HepG2 (cell line): Measurements from ENCODE around the gene ATF3.

ENCODE experiments used
- GABPA ChIP-seq, 2 experiments: IDR thresholded peaks; 2 replicates each; pipeline ENCODE4 v1.6.1; 2011 to 2016; ENCODE audit warnings: low read depth in 2 of 2, low read length in 1 of 2, missing biosample characterization in 1 of 2, missing genetic modification characterization in 1 of 2
- NCOA1 ChIP-seq: sonication (generic); formaldehyde crosslinking; IDR thresholded peaks from 2 replicates; pipeline ENCODE4 v1.9.0; 2021; ENCODE audit warnings: missing genetic modification reagents
- PLRG1 ChIP-seq: fragments of 450-650 bp; conservative IDR thresholded peaks from 2 replicates; pipeline ENCODE4 v1.6.1; 2016
- ZSCAN22 ChIP-seq: sonication (generic); formaldehyde crosslinking; IDR thresholded peaks from 2 replicates; pipeline ENCODE4 v1.4.0; 2020; ENCODE audit warnings: mild to moderate bottlenecking, missing genetic modification reagents

- TF ChIP-seq ZSCAN22 (CRISPR knock-in tag) (no peak), NCOA1 (CRISPR knock-in tag) (no peak), PLRG1 (no peak), GABPA (IDR thresholded peaks at IDR 0.05; ENCODE audit: low read depth, low read length) (no peak), GABPA (CRISPR knock-in tag; IDR thresholded peaks at IDR 0.05; ENCODE audit: low read depth) (no peak)
Measured at GRCh38 chr1:212638492-212639151, 30.1 kb downstream of the ATF3 start.
